Measurements from ENCODE around the gene MRPL4.

The MRPL4 gene

DNA sequence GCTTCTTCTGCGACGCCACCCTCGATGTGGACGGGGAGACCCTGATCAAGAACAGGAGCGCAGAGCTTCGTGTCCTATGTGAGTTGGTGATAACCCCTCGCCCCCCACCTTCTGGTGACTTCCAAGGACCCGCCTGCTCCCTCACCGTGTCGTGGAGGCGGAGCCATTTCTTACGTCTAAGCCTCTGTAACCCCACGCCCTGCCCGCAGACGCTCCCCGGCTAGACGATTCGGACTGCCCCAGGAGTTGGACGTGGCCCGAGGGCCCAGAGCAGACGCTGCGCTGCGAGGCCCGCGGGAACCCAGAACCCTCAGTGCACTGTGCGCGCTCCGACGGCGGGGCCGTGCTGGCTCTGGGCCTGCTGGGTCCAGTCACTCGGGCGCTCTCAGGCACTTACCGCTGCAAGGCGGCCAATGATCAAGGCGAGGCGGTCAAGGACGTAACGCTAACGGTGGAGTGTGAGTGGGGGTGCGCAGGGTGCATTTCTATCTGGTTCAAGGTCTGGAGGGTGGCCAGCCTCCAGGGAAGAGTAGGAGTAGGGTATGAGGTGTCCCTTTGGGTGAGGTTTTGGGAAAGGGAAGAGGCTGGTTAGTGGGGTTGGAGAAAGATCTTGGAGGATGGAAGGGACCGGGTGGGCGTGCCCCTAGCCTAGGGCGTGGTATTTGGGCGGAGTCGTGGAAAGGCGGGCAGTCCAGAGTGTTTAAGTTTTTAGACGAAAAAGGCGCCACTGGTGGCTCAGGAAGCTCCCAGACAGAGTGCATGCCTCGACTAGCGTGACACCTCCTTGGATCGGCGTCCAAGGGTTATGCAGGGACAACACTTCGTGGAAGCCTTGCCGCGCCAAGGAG is 41.0 kb downstream of the MRPL4 start:
- no peak for DNase-seq (ENCODE audit: low read depth)
- TF ChIP-seq, protein P1, sequence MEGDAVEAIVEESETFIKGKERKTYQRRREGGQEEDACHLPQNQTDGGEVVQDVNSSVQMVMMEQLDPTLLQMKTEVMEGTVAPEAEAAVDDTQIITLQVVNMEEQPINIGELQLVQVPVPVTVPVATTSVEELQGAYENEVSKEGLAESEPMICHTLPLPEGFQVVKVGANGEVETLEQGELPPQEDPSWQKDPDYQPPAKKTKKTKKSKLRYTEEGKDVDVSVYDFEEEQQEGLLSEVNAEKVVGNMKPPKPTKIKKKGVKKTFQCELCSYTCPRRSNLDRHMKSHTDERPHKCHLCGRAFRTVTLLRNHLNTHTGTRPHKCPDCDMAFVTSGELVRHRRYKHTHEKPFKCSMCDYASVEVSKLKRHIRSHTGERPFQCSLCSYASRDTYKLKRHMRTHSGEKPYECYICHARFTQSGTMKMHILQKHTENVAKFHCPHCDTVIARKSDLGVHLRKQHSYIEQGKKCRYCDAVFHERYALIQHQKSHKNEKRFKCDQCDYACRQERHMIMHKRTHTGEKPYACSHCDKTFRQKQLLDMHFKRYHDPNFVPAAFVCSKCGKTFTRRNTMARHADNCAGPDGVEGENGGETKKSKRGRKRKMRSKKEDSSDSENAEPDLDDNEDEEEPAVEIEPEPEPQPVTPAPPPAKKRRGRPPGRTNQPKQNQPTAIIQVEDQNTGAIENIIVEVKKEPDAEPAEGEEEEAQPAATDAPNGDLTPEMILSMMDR (conservative IDR thresholded peaks at IDR 0.05; ENCODE audit: low read depth, low read length): no peak
- H3K4me3 ChIP-seq (ENCODE audit: low read depth, low read length): peak overlapping the region; percentile 37

DNA sequence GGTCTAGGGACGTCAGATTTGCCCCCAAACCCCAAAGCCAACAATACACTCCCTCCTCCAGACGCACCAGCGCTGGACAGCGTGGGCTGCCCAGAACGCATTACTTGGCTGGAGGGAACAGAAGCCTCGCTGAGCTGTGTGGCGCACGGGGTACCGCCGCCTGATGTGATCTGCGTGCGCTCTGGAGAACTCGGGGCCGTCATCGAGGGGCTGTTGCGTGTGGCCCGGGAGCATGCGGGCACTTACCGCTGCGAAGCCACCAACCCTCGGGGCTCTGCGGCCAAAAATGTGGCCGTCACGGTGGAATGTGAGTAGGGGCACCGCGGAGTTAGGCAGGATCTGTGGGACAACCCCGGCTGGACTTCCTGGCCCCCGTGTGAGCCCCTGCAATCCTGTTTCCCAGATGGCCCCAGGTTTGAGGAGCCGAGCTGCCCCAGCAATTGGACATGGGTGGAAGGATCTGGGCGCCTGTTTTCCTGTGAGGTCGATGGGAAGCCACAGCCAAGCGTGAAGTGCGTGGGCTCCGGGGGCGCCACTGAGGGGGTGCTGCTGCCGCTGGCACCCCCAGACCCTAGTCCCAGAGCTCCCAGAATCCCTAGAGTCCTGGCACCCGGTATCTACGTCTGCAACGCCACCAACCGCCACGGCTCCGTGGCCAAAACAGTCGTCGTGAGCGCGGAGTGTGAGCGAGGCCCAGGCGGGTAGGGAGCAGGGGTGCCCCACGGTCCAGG is 41.8 kb downstream of the MRPL4 start:
- no peak for DNase-seq (ENCODE audit: low read depth)
- TF ChIP-seq, protein P1 (conservative IDR thresholded peaks at IDR 0.05; ENCODE audit: low read depth, low read length): no peak

DNA sequence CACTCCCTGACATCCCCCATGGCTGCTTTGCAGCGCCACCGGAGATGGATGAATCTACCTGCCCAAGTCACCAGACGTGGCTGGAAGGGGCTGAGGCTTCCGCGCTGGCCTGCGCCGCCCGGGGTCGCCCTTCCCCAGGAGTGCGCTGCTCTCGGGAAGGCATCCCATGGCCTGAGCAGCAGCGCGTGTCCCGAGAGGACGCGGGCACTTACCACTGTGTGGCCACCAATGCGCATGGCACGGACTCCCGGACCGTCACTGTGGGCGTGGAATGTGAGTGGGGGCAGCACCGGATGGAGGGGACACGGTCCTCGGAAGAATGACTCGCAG is 42.3 kb downstream of the MRPL4 start:
- TF ChIP-seq, protein P1 (conservative IDR thresholded peaks at IDR 0.05; ENCODE audit: low read depth, low read length): no peak
- DNase-seq (ENCODE audit: low read depth): no peak
- H3K4me3 ChIP-seq (ENCODE audit: low read depth, low read length): no peak overlapping the region

More for the DNA sequence above, 41.8 kb downstream of the MRPL4 start:
- no peak overlapping the region for H3K4me3 ChIP-seq (ENCODE audit: low read depth, low read length)

DNA sequence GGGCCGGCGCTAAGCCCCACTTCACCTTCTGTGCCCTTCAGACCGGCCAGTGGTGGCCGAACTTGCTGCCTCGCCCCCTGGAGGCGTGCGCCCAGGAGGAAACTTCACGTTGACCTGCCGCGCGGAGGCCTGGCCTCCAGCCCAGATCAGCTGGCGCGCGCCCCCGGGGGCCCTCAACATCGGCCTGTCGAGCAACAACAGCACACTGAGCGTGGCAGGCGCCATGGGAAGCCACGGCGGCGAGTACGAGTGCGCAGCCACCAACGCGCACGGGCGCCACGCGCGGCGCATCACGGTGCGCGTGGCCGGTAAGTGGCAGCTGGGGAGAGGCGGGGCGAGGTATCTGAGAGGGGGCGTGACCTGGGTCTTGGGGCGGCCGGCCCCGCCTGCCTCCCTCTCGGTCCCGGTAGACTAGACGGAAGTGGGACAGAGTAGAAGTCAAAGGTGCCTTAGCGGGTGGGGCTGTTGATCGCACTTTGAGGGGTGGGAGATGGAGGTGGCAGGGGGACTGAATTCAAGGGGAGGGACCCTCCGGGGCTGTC is 43.4 kb downstream of the MRPL4 start:
- H3K4me3 ChIP-seq (ENCODE audit: low read depth, low read length): peak overlapping the region; percentile 36
- TF ChIP-seq, protein P1 (conservative IDR thresholded peaks at IDR 0.05; ENCODE audit: low read depth, low read length): peak; percentile 23
- peak; percentile 48 for DNase-seq (ENCODE audit: low read depth)

DNA sequence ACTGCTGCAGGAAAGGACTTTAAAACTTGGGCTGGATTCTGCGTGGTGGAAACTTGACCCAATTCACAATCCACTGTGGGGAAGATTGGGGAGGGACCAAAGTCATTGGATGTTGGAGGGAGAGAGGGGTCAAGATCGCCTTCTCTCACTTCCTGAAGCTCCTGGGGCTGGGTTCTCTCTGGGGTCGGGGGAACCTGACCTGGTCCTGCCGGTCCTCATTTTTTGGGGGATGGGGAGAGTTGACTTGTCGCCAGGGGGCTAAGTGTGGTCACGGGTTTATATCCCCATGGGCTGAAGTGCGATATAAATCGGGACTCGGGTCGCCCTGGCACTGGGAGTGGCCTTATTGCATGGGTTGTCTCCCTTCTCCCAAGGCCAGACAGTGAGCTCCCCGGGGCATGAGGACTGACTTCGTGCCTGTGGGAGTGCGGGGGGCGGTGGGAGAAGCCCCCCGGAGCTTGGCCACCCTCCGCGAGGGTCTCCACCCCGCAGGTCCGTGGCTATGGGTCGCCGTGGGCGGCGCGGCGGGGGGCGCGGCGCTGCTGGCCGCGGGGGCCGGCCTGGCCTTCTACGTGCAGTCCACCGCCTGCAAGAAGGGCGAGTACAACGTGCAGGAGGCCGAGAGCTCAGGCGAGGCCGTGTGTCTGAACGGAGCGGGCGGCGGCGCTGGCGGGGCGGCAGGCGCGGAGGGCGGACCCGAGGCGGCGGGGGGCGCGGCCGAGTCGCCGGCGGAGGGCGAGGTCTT is 44.0 kb downstream of the MRPL4 start:
- peak overlapping the region; percentile 36 for H3K4me3 ChIP-seq (ENCODE audit: low read depth, low read length)
- TF ChIP-seq, protein P1 (conservative IDR thresholded peaks at IDR 0.05; ENCODE audit: low read depth, low read length): no peak
- DNase-seq (ENCODE audit: low read depth): no peak

DNA sequence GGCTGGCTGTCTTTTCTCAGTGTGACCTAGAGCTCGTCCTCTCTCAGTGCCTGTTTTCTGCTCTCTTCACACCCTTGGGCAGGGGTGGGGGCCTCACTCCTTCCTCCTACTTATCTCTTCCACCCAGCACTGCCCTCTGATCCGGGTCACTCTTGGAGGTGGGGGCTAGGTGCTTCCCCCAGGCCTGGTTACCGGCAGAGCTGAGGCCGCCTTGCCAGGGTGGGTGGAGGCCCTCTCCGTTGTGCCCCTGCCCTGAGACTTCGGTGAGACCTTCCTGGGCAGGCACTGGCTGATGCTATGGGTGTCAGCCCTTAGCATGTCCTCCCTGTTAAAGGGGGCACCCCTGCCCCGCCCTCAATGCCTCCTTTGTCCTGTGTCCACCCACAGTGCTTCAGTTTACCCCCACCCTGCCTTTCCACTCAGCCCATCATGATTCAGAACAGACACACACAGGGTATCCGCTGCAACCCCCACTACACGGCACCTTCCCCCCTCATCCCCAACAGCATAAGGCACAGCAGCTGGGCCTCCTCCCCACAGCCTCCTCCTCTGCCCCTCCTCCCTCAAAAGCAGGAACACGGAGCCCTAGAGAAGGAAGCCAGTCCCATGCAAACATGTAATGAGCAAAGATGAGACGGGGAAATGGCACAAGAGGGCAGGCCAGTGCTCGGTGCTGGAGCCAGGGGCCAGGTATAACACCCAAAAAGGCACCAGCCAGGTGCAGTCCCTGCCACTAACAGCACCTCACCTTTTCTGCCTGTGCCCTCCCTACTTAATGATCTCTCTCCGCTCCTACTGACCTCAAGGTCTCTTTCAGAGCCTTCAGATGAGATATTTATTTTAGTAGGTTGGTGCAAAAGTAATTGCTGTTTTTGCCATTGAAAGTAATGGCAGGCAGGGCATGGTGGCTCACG is 47.8 kb downstream of the MRPL4 start:
- DNase-seq (ENCODE audit: low read depth): no peak
- H3K4me3 ChIP-seq (ENCODE audit: low read depth, low read length): no peak overlapping the region
- TF ChIP-seq, protein P1 (conservative IDR thresholded peaks at IDR 0.05; ENCODE audit: low read depth, low read length): no peak

Data from choroid plexus epithelial cell (primary cell).